Right lobe of liver (tissue), 6 donors: Measurements from ENCODE around the gene NKD2. TPM values are rescaled to one million over a fixed set of nuclear protein-coding genes. Genes with fewer than 3 reads are reported as not detected.

Source experiments
- ATAC-seq, 4 donors: fragments of 200-7000 bp; cut with Tn5 transposase; one replicate each; pipeline ENCODE4 v1.9.1; 2020; ENCODE audit warnings: mild to moderate bottlenecking in 4 of 4, moderate library complexity in 4 of 4
- DNase-seq, 3 donors: peaks; one replicate each; pipeline ENCODE4 v3.0.0-alpha.2; 2020
- H3K27ac ChIP-seq, 3 donors: fragments of 200-600 bp; one replicate each; pipeline ENCODE4 v1.8.0; 2022
- H3K27me3 ChIP-seq, 2 donors: fragments of 200-600 bp; one replicate each; pipeline ENCODE4 v1.8.0; 2022
- H3K36me3 ChIP-seq, 4 donors: fragments of 200-600 bp; sonication (generic) in 1 of 4; one replicate each; pipeline versions ENCODE4 v1.5.1 to v1.8.0; 2017 to 2022; ENCODE audit warnings: control low read depth in 1 of 4
- H3K4me1 ChIP-seq, 4 donors: fragments of 200-600 bp; sonication (generic) in 1 of 4; one replicate each; pipeline versions ENCODE4 v1.5.1 to v1.8.0; 2017 to 2022; ENCODE audit warnings: control low read depth in 1 of 4
- H3K4me3 ChIP-seq, 3 donors: fragments of 200-600 bp; one replicate each; pipeline ENCODE4 v1.8.0; 2022
- H3K9me3 ChIP-seq, 4 donors: fragments of 200-600 bp; sonication (generic) in 1 of 4; one replicate each; pipeline versions ENCODE4 v1.5.1 to v1.8.0; 2017 to 2022; ENCODE audit warnings: control low read depth in 1 of 4
- CTCF ChIP-seq, 4 donors: fragments of 200-600 bp in 3 of 4; fragments of 450-650 bp in 1 of 4; IDR thresholded peaks; one replicate each; pipeline versions ENCODE4 v1.5.1 to v1.8.0; 2016 to 2022; ENCODE audit warnings: antibody characterized with exemption in 4 of 4, mild to moderate bottlenecking in 2 of 4
- POLR2A ChIP-seq: fragments of 450-650 bp; IDR thresholded peaks from one replicate; pipeline ENCODE4 v1.6.1; 2017; ENCODE audit warnings: antibody characterized with exemption, mild to moderate bottlenecking
- WGBS: methylation state at CpG from one replicate; pipeline ENCODE4 v1.1.6; 2018; ENCODE audit warnings: low coverage, low lambda C conversion rate; ENCODE audit not compliant: insufficient coverage; ENCODE audit errors: missing lambda C conversion rate; 5-methylcytosine and 5-hydroxymethylcytosine counted together
- intact Hi-C, 2 donors: fragments of 100-400 bp; cut with DNase I; formaldehyde crosslinking; loops; one replicate each; pipeline versions ENCODE4 v1.11.2 to v1.14.1; 2022
- total RNA-seq, 6 experiments: library from RNA; depleted of rRNA in 2 of 6; stranded (reverse); fragments of >200 nt in 2 of 6; fragmentation: NEBNext Ultra II Directional in 3 of 6; extraction: Animal tissue kit (Norgen Biotek cat#: 25700) in 3 of 6; gene quantifications; one replicate each; pipeline versions ENCODE4 v1.1.0 to v1.2.4, GENCODE V29; 2016 to 2023
- donor health status: DM: no; HTN: yes; CAD: no.
- donor health status: DM: no; HTN: no; CAD: no.
- donor health status: DM: no; HTN: no; CAD: no.
- donor health status: DM: no; HTN: yes; CAD: no.
- donor health status: DM: no; HTN: yes; CAD: no.

NKD2 gene
- total RNA-seq, 6 experiments from 2014 or later = 0.93 to 2.9 (median 2.2) TPM

- Histone ChIP-seq H3K27ac (no peak overlapping the region), H3K4me1 (no peaks in the 10 kb centered on the region), H3K27me3 (no peaks in the 10 kb centered on the region), H3K36me3 (no peaks in the 10 kb centered on the region), H3K4me3 (no peak overlapping the region), H3K9me3 (no peaks in the 10 kb centered on the region)
- intact Hi-C loops = no loop called here
- no peak for TF ChIP-seq CTCF (IDR thresholded peaks at IDR 0.05)
- no peak for ATAC-seq
- 100% methylated on average over 1 of the region's 17 CpGs for WGBS
- DNase-seq = peak in 2 of 3 donors; percentile 16 to 40
Measured at GRCh38 chr5:1034421-1034905, 25.9 kb downstream of the NKD2 start.

- no peak overlapping the region for H3K27ac ChIP-seq
- no peaks in the 10 kb centered on the region for H3K36me3 ChIP-seq
- WGBS = 60% methylated on average over 2 of the region's 2 CpGs
- no peaks in the 10 kb centered on the region for H3K9me3 ChIP-seq
- intact Hi-C loops = no loop called here
- TF ChIP-seq CTCF (IDR thresholded peaks at IDR 0.05) (no peak), POLR2A (no peak)
- no peaks in the 10 kb centered on the region for H3K4me1 ChIP-seq
- H3K27me3 ChIP-seq = no peaks in the 10 kb centered on the region
- DNase-seq = no peak
- no peak for ATAC-seq
- H3K4me3 ChIP-seq = no peak overlapping the region
Measured at GRCh38 chr5:1034986-1035385, 26.4 kb downstream of the NKD2 start.

- Histone ChIP-seq H3K27me3 (no peaks in the 10 kb centered on the region), H3K27ac (no peak overlapping the region), H3K36me3 (no peaks in the 10 kb centered on the region), H3K4me1 (no peaks in the 10 kb centered on the region), H3K9me3 (no peaks in the 10 kb centered on the region), H3K4me3 (no peak overlapping the region)
- intact Hi-C loops = no loop called here
- WGBS = no CpG with 5 or more reads among the region's 25 CpGs
- no peak for TF ChIP-seq CTCF (IDR thresholded peaks at IDR 0.05)
- TF ChIP-seq POLR2A = no peak
- DNase-seq = peak in 2 of 3 donors; percentile 13 to 42
- no peak for ATAC-seq
Measured at GRCh38 chr5:1035421-1036405, 27.1 kb downstream of the NKD2 start.

GRCh38 chr5:1036504-1037122 lies 28.0 kb downstream of the NKD2 start:
- Histone ChIP-seq H3K9me3 (no peaks in the 10 kb centered on the region), H3K4me3 (no peak overlapping the region), H3K4me1 (no peaks in the 10 kb centered on the region), H3K27ac (no peak overlapping the region), H3K36me3 (no peaks in the 10 kb centered on the region), H3K27me3 (no peaks in the 10 kb centered on the region)
- WGBS = 80% methylated on average over 12 of the region's 22 CpGs
- intact Hi-C loops = no loop called here
- ATAC-seq (no peak), DNase-seq (peak in 1 of 3 donors; percentile 12)
- TF ChIP-seq CTCF (IDR thresholded peaks at IDR 0.05) (no peak), POLR2A (no peak)
